ENCODE results near the gene MEP1A.

MEP1A gene

DNA sequence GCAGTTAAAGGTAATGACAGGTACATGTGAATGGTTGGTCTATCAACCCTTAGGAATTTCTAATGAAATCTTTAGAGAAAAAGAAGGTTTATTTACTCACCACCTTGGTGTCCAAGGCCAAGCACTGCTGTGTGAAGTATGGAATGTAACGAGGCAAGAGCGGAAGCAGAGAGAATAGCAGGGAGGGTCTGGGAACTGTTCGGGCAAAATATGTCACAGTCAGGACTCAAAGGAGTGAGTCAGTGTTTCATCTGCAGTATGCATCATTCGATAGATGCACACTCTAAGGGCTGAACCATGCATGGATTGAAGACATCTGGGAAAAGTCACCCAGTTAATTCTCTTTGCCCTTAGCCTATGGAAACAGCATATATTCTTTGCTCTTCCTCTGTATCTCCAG is 95.4 kb downstream of the MEP1A start:
- H3K27ac Mint-ChIP-seq, result no peak overlapping the region
- DNase-seq, result no peak
- H3K27me3 Mint-ChIP-seq, result peaks cover 1% of the 10 kb centered on the region
- H3K4me3 Mint-ChIP-seq, result no peak overlapping the region
- H3K4me1 Mint-ChIP-seq (ENCODE audit: low read depth), result no peaks in the 10 kb centered on the region
- no peaks in the 10 kb centered on the region for H3K36me3 Mint-ChIP-seq (ENCODE audit: low read depth)
- H3K9me3 Mint-ChIP-seq, result no peaks in the 10 kb centered on the region
